ENCODE results near the gene BEND6.
"Not testable (repeated sequence)": the region's sequence is repeated elsewhere in the genome, so short reads cannot be mapped to it uniquely, and the experiment has no call there.

BEND6 gene

DNA sequence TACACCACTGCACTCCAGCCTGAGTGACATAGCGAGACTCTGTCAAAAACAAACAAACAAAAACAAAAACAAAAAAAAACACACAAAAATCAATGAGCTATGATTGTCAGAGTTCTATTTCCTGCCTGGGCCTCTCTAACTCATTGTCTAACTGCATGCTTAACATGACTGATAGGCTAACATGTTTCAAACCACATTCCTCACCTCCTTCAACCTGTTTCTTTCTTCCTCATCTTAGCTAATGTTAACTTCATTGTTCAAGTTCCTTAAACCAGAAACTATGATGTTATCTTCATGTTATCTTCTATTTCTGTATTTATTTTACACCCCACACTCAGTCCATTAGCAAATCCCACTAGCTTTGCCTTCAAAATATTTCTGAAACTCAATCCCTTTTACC, 41.5 kb downstream of the BEND6 start:
- no peak overlapping the region for H2AFZ ChIP-seq (ENCODE audit: low read length)
- no peaks in the 10 kb centered on the region for H3F3A ChIP-seq (ENCODE audit: low read depth)
- no peak overlapping the region for H3K9ac ChIP-seq (ENCODE audit: low read depth, low read length, poor library complexity, severe bottlenecking)
- H3K4me2 ChIP-seq (ENCODE audit: low read depth, low read length, poor library complexity, severe bottlenecking) = no peak overlapping the region
- no peaks in the 10 kb centered on the region for H3K36me3 ChIP-seq (ENCODE audit: insufficient read depth, low read length)
- H4K20me1 ChIP-seq (ENCODE audit: insufficient read depth, low read length, poor library complexity, severe bottlenecking) = no peaks in the 10 kb centered on the region
- TF ChIP-seq EZH2phosphoT487 (IDR thresholded peaks at IDR 0.05; ENCODE audit: borderline replicate concordance) = no peak
- H3K4me1 ChIP-seq (ENCODE audit: insufficient read depth, low read length, poor library complexity, severe bottlenecking) = no peaks in the 10 kb centered on the region
- H3K9me3 ChIP-seq (ENCODE audit: insufficient read depth, low read depth, low read length) = peaks cover 4% of the 10 kb centered on the region; the same call in 1 of the 2 replicates
- no peaks in the 10 kb centered on the region for H3K79me2 ChIP-seq (ENCODE audit: insufficient read depth, low read length)
- no peaks in the 10 kb centered on the region for H3K27me3 ChIP-seq (ENCODE audit: insufficient read depth, low read length, poor library complexity, severe bottlenecking)
- no peak overlapping the region for H3K4me3 ChIP-seq (ENCODE audit: low read length, poor library complexity, severe bottlenecking)
- no peaks in the 10 kb centered on the region for H3K9me2 ChIP-seq (replicated peaks; ENCODE audit: low read depth, low read length)

DNA sequence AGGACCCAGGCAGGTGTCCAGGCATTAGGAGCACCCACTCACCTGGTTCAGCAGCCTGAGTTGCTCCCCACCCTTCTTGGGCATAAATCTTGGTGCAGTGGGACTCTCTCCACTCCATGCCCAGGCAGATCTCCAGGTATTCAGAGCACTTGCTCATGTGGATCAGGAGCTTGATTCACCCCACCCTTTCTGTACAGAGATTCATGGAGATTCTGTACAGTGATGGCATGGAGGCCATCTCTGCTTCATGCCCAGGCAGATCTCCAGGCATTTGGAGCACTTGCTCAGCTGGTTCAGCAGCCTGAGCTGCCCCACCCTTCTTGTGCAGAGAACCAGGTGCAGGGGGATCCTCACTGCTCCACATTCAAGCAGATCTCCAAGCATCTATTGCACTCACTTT, 44.1 kb downstream of the BEND6 start:
- Histone ChIP-seq H3K9me2 (replicated peaks; ENCODE audit: low read depth, low read length) (no peaks in the 10 kb centered on the region), H3K4me2 (ENCODE audit: low read depth, low read length, poor library complexity, severe bottlenecking) (no peak overlapping the region), H3K9me3 (ENCODE audit: insufficient read depth, low read depth, low read length) (peaks cover 4% of the 10 kb centered on the region; the same call in 1 of the 2 replicates), H3K79me2 (ENCODE audit: insufficient read depth, low read length) (no peaks in the 10 kb centered on the region), H3K9ac (ENCODE audit: low read depth, low read length, poor library complexity, severe bottlenecking) (no peak overlapping the region), H3K36me3 (ENCODE audit: insufficient read depth, low read length) (no peaks in the 10 kb centered on the region), H4K20me1 (ENCODE audit: insufficient read depth, low read length, poor library complexity, severe bottlenecking) (no peaks in the 10 kb centered on the region), H3K27me3 (ENCODE audit: insufficient read depth, low read length, poor library complexity, severe bottlenecking) (no peaks in the 10 kb centered on the region), H2AFZ (ENCODE audit: low read length) (no peak overlapping the region), H3K4me1 (ENCODE audit: insufficient read depth, low read length, poor library complexity, severe bottlenecking) (no peaks in the 10 kb centered on the region), H3F3A (ENCODE audit: low read depth) (no peaks in the 10 kb centered on the region), H3K4me3 (ENCODE audit: low read length, poor library complexity, severe bottlenecking) (no peak overlapping the region)
- TF ChIP-seq, protein P1, sequence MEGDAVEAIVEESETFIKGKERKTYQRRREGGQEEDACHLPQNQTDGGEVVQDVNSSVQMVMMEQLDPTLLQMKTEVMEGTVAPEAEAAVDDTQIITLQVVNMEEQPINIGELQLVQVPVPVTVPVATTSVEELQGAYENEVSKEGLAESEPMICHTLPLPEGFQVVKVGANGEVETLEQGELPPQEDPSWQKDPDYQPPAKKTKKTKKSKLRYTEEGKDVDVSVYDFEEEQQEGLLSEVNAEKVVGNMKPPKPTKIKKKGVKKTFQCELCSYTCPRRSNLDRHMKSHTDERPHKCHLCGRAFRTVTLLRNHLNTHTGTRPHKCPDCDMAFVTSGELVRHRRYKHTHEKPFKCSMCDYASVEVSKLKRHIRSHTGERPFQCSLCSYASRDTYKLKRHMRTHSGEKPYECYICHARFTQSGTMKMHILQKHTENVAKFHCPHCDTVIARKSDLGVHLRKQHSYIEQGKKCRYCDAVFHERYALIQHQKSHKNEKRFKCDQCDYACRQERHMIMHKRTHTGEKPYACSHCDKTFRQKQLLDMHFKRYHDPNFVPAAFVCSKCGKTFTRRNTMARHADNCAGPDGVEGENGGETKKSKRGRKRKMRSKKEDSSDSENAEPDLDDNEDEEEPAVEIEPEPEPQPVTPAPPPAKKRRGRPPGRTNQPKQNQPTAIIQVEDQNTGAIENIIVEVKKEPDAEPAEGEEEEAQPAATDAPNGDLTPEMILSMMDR (conservative IDR thresholded peaks at IDR 0.05; ENCODE audit: low read length) = no peak

DNA sequence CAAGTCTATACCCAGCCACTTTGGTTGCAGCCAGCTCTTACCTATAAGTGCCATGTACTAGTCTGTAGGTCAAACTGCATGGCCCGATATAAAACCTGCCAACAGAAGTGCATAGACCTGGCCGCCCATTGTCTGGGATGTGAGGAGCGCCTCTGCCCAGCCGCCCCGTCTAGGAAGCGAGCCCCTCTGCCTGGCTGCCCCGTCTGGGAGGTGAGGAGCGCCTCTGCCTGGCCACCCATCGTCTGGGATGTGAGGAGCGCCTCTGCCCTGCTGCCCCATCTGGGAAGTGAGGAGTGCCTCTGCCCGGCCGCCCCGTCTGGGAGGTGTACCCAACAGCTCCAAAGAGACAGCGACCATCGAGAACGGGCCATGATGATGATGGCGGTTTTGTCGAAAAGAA, 44.8 kb downstream of the BEND6 start:
- not testable (repeated sequence) for H3K79me2 ChIP-seq (ENCODE audit: insufficient read depth, low read length); H4K20me1 ChIP-seq (ENCODE audit: insufficient read depth, low read length, poor library complexity, severe bottlenecking); H3F3A ChIP-seq (ENCODE audit: low read depth); H3K9me2 ChIP-seq (replicated peaks; ENCODE audit: low read depth, low read length); H3K4me1 ChIP-seq (ENCODE audit: insufficient read depth, low read length, poor library complexity, severe bottlenecking); H3K27me3 ChIP-seq (ENCODE audit: insufficient read depth, low read length, poor library complexity, severe bottlenecking); H3K36me3 ChIP-seq (ENCODE audit: insufficient read depth, low read length); H3K4me2 ChIP-seq (ENCODE audit: low read depth, low read length, poor library complexity, severe bottlenecking); H3K9ac ChIP-seq (ENCODE audit: low read depth, low read length, poor library complexity, severe bottlenecking); H3K9me3 ChIP-seq (ENCODE audit: insufficient read depth, low read depth, low read length); H3K4me3 ChIP-seq (ENCODE audit: low read length, poor library complexity, severe bottlenecking); H2AFZ ChIP-seq (ENCODE audit: low read length)

DNA sequence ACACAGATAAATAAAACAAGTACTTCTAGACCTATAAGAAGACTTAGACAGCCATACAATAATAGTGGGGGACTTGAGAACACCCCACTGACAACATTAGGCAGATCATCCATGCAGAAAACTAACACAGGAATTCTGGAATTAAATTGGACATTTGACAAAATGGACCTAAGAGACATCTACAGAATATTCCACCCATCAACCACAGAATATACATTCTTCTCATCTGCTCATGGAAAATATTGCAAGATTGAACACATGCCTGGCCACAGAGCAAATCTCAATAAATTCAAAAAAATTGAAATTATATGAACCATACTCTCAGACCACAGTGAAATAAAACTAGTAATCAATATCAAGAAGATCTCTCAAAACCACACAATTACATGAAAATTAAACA, 47.3 kb downstream of the BEND6 start:
- no peak overlapping the region for H2AFZ ChIP-seq (ENCODE audit: low read length)
- H3K4me2 ChIP-seq (ENCODE audit: low read depth, low read length, poor library complexity, severe bottlenecking) = no peak overlapping the region
- no peaks in the 10 kb centered on the region for H3K36me3 ChIP-seq (ENCODE audit: insufficient read depth, low read length)
- H3K79me2 ChIP-seq (ENCODE audit: insufficient read depth, low read length) = no peaks in the 10 kb centered on the region
- H3K4me3 ChIP-seq (ENCODE audit: low read length, poor library complexity, severe bottlenecking) = no peak overlapping the region
- H3F3A ChIP-seq (ENCODE audit: low read depth) = no peaks in the 10 kb centered on the region
- H3K4me1 ChIP-seq (ENCODE audit: insufficient read depth, low read length, poor library complexity, severe bottlenecking) = no peaks in the 10 kb centered on the region
- no peaks in the 10 kb centered on the region for H3K9me2 ChIP-seq (replicated peaks; ENCODE audit: low read depth, low read length)
- TF ChIP-seq, protein P1 (conservative IDR thresholded peaks at IDR 0.05; ENCODE audit: low read length) = no peak
- TF ChIP-seq EZH2phosphoT487 (IDR thresholded peaks at IDR 0.05; ENCODE audit: borderline replicate concordance) = no peak
- peaks cover 4% of the 10 kb centered on the region; the same call in 1 of the 2 replicates for H3K9me3 ChIP-seq (ENCODE audit: insufficient read depth, low read depth, low read length)
- no peaks in the 10 kb centered on the region for H4K20me1 ChIP-seq (ENCODE audit: insufficient read depth, low read length, poor library complexity, severe bottlenecking)
- H3K27me3 ChIP-seq (ENCODE audit: insufficient read depth, low read length, poor library complexity, severe bottlenecking) = no peaks in the 10 kb centered on the region
- no peak overlapping the region for H3K9ac ChIP-seq (ENCODE audit: low read depth, low read length, poor library complexity, severe bottlenecking)
